ENCODE results near the gene SKIL. TPM values are rescaled to one million over a fixed set of nuclear protein-coding genes. Genes with fewer than 3 reads are reported as not detected.

The SKIL gene
- total and polyA plus RNA-seq, 2 experiments from 2014 or later = 141 to 358 TPM

GRCh38 chr3:170352936-170353335 is 4.6 kb upstream of the SKIL start:
- no peak for ATAC-seq
- TF ChIP-seq POLR2AphosphoS5 (IDR thresholded peaks at IDR 0.05; ENCODE audit: low read depth) (no peak), CREB1 (CRISPR knock-in tag; IDR thresholded peaks at IDR 0.05; ENCODE audit: low read depth) (no peak), EZH2phosphoT487 (IDR thresholded peaks at IDR 0.05; ENCODE audit: unreplicated experiment) (no peak), NANOG (IDR thresholded peaks at IDR 0.05; ENCODE audit: borderline replicate concordance) (no peak), JUNB (IDR thresholded peaks at IDR 0.05; ENCODE audit: unreplicated experiment) (no peak), ZNF331 (CRISPR knock-in tag; IDR thresholded peaks at IDR 0.05; ENCODE audit: low read depth) (no peak), STAT1 (IDR thresholded peaks at IDR 0.05; ENCODE audit: unreplicated experiment) (no peak), ZNF462 (CRISPR knock-in tag; IDR thresholded peaks at IDR 0.05) (no peak), ZNF114 (CRISPR knock-in tag; IDR thresholded peaks at IDR 0.05) (no peak), EZH2 (IDR thresholded peaks at IDR 0.05; ENCODE audit: low read depth, unreplicated experiment) (no peak)
- TF ChIP-seq, protein P1, sequence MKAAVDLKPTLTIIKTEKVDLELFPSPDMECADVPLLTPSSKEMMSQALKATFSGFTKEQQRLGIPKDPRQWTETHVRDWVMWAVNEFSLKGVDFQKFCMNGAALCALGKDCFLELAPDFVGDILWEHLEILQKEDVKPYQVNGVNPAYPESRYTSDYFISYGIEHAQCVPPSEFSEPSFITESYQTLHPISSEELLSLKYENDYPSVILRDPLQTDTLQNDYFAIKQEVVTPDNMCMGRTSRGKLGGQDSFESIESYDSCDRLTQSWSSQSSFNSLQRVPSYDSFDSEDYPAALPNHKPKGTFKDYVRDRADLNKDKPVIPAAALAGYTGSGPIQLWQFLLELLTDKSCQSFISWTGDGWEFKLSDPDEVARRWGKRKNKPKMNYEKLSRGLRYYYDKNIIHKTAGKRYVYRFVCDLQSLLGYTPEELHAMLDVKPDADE (IDR thresholded peaks at IDR 0.05) = no peak
- TF ChIP-seq, protein P2, sequence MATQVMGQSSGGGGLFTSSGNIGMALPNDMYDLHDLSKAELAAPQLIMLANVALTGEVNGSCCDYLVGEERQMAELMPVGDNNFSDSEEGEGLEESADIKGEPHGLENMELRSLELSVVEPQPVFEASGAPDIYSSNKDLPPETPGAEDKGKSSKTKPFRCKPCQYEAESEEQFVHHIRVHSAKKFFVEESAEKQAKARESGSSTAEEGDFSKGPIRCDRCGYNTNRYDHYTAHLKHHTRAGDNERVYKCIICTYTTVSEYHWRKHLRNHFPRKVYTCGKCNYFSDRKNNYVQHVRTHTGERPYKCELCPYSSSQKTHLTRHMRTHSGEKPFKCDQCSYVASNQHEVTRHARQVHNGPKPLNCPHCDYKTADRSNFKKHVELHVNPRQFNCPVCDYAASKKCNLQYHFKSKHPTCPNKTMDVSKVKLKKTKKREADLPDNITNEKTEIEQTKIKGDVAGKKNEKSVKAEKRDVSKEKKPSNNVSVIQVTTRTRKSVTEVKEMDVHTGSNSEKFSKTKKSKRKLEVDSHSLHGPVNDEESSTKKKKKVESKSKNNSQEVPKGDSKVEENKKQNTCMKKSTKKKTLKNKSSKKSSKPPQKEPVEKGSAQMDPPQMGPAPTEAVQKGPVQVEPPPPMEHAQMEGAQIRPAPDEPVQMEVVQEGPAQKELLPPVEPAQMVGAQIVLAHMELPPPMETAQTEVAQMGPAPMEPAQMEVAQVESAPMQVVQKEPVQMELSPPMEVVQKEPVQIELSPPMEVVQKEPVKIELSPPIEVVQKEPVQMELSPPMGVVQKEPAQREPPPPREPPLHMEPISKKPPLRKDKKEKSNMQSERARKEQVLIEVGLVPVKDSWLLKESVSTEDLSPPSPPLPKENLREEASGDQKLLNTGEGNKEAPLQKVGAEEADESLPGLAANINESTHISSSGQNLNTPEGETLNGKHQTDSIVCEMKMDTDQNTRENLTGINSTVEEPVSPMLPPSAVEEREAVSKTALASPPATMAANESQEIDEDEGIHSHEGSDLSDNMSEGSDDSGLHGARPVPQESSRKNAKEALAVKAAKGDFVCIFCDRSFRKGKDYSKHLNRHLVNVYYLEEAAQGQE (IDR thresholded peaks at IDR 0.05; ENCODE audit: unreplicated experiment) = no peak
- TF ChIP-seq, protein P3, sequence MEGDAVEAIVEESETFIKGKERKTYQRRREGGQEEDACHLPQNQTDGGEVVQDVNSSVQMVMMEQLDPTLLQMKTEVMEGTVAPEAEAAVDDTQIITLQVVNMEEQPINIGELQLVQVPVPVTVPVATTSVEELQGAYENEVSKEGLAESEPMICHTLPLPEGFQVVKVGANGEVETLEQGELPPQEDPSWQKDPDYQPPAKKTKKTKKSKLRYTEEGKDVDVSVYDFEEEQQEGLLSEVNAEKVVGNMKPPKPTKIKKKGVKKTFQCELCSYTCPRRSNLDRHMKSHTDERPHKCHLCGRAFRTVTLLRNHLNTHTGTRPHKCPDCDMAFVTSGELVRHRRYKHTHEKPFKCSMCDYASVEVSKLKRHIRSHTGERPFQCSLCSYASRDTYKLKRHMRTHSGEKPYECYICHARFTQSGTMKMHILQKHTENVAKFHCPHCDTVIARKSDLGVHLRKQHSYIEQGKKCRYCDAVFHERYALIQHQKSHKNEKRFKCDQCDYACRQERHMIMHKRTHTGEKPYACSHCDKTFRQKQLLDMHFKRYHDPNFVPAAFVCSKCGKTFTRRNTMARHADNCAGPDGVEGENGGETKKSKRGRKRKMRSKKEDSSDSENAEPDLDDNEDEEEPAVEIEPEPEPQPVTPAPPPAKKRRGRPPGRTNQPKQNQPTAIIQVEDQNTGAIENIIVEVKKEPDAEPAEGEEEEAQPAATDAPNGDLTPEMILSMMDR (conservative IDR thresholded peaks at IDR 0.05; ENCODE audit: low read depth in 2 of 2) = no peak
- peaks cover 4% of the 10 kb centered on the region for H3K79me2 ChIP-seq (replicated peaks; ENCODE audit: insufficient read depth)

More at GRCh38 chr3:170352936-170353335, 4.6 kb upstream of the SKIL start:
- no peak overlapping the region for H3K4me3 ChIP-seq
- no peaks in the 10 kb centered on the region for H3K27me3 ChIP-seq (ENCODE audit: insufficient read depth)
- H3K4me1 ChIP-seq (ENCODE audit: insufficient read depth) = peaks cover 34% of the 10 kb centered on the region
- H3K4me2 ChIP-seq = no peak overlapping the region
- peak overlapping the region; percentile 99; the same call in 1 of the 2 replicates for H3K27ac ChIP-seq (ENCODE audit: low read depth)
- H3K4me1 Mint-ChIP-seq = peaks cover 39% of the 10 kb centered on the region
- peaks cover 7% of the 10 kb centered on the region for H3K27me3 Mint-ChIP-seq (ENCODE audit: insufficient read depth, low read depth, poor library complexity)
- no peak overlapping the region for H2AFZ ChIP-seq
- H3K36me3 ChIP-seq (ENCODE audit: insufficient read depth) = no peaks in the 10 kb centered on the region
- H3K27ac Mint-ChIP-seq = no peak overlapping the region
- no peaks in the 10 kb centered on the region for H3K9me3 Mint-ChIP-seq
- no peak for DNase-seq (ENCODE audit: low spot score)
- H3K36me3 Mint-ChIP-seq (ENCODE audit: low read depth) = no peaks in the 10 kb centered on the region
- H3F3A ChIP-seq (replicated peaks; ENCODE audit: low read depth) = peaks cover 17% of the 10 kb centered on the region
- H3K4me3 Mint-ChIP-seq = no peak overlapping the region
- H4K20me1 ChIP-seq (replicated peaks; ENCODE audit: insufficient read depth) = no peaks in the 10 kb centered on the region
- H3K9me2 ChIP-seq (ENCODE audit: insufficient read depth) = no peaks in the 10 kb centered on the region

Data from GM23338 (cell line).